Measurements from ENCODE around the gene FHIT. TPM values are rescaled to one million over a fixed set of nuclear protein-coding genes. Genes with fewer than 3 reads are reported as not detected.

The FHIT gene
- total RNA-seq, 4 donors from 2014 or later, result 4.4 to 10.6 (median 8.4) TPM

- no peak for TF ChIP-seq CTCF (IDR thresholded peaks at IDR 0.05; ENCODE audit: low read depth)
Observed at GRCh38 chr3:60309539-60310268, 941.5 kb downstream of the FHIT start.

GRCh38 chr3:60308808-60309207, 942.4 kb downstream of the FHIT start:
- no peak for TF ChIP-seq CTCF (IDR thresholded peaks at IDR 0.05; ENCODE audit: low read depth)

- TF ChIP-seq CTCF (IDR thresholded peaks at IDR 0.05; ENCODE audit: low read depth), result no peak
Observed at GRCh38 chr3:60307562-60308199, 943.6 kb downstream of the FHIT start.

- TF ChIP-seq CTCF (IDR thresholded peaks at IDR 0.05; ENCODE audit: low read depth), result no peak
Observed at GRCh38 chr3:60304112-60304511, 947.1 kb downstream of the FHIT start.

GRCh38 chr3:60303160-60303559, 948.1 kb downstream of the FHIT start:
- no peak for TF ChIP-seq CTCF (IDR thresholded peaks at IDR 0.05; ENCODE audit: low read depth)

- TF ChIP-seq CTCF (IDR thresholded peaks at IDR 0.05; ENCODE audit: low read depth), result no peak
Observed at GRCh38 chr3:60301142-60301541, 950.1 kb downstream of the FHIT start.

GRCh38 chr3:60298141-60298540, 953.1 kb downstream of the FHIT start:
- no peak for TF ChIP-seq CTCF (IDR thresholded peaks at IDR 0.05; ENCODE audit: low read depth)

Measured in subcutaneous adipose tissue (tissue), 4 donors.